PC-3 (cell line): ENCODE results near the gene TIAM2.

Source experiments
- EZH2 ChIP-seq: fragments of 300-600 bp; sonication (generic); IDR thresholded peaks from one replicate; pipeline ENCODE4 v1.6.1; 2017; ENCODE audit warnings: antibody characterized with exemption, mild to moderate bottlenecking, low read length; ENCODE audit not compliant: unreplicated experiment
- TF ChIP-seq, protein P1 (sequence below): fragments of 300-600 bp; sonication (generic); conservative IDR thresholded peaks from 2 replicates; pipeline ENCODE4 v1.5.1; 2017; ENCODE audit warnings: antibody characterized with exemption, low read depth, mild to moderate bottlenecking, low read length

DNA sequence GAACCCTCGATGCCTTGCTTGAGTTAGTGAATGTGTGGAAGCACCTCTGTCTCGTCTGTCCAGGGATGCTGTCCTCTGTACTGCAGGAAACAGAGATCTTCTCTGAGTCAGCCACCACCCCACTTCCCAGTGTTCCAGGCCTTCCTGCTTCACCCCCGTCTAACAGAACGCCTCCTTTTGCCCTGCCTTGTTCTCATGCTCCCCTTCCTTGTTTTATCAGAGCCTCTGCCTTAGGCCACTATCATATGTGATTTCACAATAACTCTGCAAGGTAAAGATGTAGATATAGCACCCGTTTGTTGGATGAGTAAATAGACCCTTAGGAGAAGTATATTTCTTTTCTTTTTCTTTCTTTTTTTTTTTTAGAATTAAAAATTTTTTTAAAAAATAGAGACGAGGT, 162.0 kb downstream of the TIAM2 start:
- TF ChIP-seq, protein P1, sequence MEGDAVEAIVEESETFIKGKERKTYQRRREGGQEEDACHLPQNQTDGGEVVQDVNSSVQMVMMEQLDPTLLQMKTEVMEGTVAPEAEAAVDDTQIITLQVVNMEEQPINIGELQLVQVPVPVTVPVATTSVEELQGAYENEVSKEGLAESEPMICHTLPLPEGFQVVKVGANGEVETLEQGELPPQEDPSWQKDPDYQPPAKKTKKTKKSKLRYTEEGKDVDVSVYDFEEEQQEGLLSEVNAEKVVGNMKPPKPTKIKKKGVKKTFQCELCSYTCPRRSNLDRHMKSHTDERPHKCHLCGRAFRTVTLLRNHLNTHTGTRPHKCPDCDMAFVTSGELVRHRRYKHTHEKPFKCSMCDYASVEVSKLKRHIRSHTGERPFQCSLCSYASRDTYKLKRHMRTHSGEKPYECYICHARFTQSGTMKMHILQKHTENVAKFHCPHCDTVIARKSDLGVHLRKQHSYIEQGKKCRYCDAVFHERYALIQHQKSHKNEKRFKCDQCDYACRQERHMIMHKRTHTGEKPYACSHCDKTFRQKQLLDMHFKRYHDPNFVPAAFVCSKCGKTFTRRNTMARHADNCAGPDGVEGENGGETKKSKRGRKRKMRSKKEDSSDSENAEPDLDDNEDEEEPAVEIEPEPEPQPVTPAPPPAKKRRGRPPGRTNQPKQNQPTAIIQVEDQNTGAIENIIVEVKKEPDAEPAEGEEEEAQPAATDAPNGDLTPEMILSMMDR, result no peak
- TF ChIP-seq EZH2, result no peak
